Measurements from ENCODE around the gene HES3. TPM values are rescaled to one million over a fixed set of nuclear protein-coding genes. Genes with fewer than 3 reads are reported as not detected.

Gene HES3
- total RNA-seq, 4 donors from 2014 or later = not detected

GRCh38 chr1:6262555-6263420, 18.8 kb downstream of the HES3 start:
- TF ChIP-seq CTCF (IDR thresholded peaks at IDR 0.05) (no peak), POLR2A (IDR thresholded peaks at IDR 0.05) (no peak)
- Histone ChIP-seq H3K27ac (peak overlapping the region in 2 of 4 donors; percentile 25 to 42), H3K36me3 (no peaks in the 10 kb centered on the region), H3K9me3 (no peaks in the 10 kb centered on the region), H3K4me3 (no peak overlapping the region), H3K27me3 (no peaks in the 10 kb centered on the region), H3K4me1 (peaks cover 2 to 23% (median 11%) of the 10 kb centered on the region in 4 donors)
- DNase-seq = no peak

- Histone ChIP-seq H3K36me3 (no peaks in the 10 kb centered on the region), H3K9me3 (no peaks in the 10 kb centered on the region), H3K4me1 (peaks cover 2 to 20% (median 11%) of the 10 kb centered on the region in 4 donors), H3K27ac (no peak overlapping the region), H3K27me3 (no peaks in the 10 kb centered on the region), H3K4me3 (no peak overlapping the region)
- DNase-seq = no peak
- TF ChIP-seq CTCF (IDR thresholded peaks at IDR 0.05) = no peak
- TF ChIP-seq POLR2A (IDR thresholded peaks at IDR 0.05) = no peak
Observed at GRCh38 chr1:6263716-6264115, 19.7 kb downstream of the HES3 start.

GRCh38 chr1:6265151-6265550, 21.2 kb downstream of the HES3 start:
- H3K9me3 ChIP-seq = no peaks in the 10 kb centered on the region
- H3K27ac ChIP-seq = no peak overlapping the region
- no peaks in the 10 kb centered on the region for H3K36me3 ChIP-seq
- peaks cover 0 to 17% (median 8%) of the 10 kb centered on the region in 4 donors for H3K4me1 ChIP-seq
- DNase-seq = no peak
- TF ChIP-seq CTCF (IDR thresholded peaks at IDR 0.05) (no peak), POLR2A (IDR thresholded peaks at IDR 0.05) (no peak)
- no peaks in the 10 kb centered on the region for H3K27me3 ChIP-seq
- H3K4me3 ChIP-seq = no peak overlapping the region

GRCh38 chr1:6266641-6267040, 22.7 kb downstream of the HES3 start:
- H3K9me3 ChIP-seq = no peaks in the 10 kb centered on the region
- no peaks in the 10 kb centered on the region for H3K27me3 ChIP-seq
- H3K4me1 ChIP-seq = peaks cover 0 to 27% (median 3%) of the 10 kb centered on the region in 4 donors
- no peak overlapping the region for H3K27ac ChIP-seq
- DNase-seq = no peak
- no peaks in the 10 kb centered on the region for H3K36me3 ChIP-seq
- no peak overlapping the region for H3K4me3 ChIP-seq
- no peak for TF ChIP-seq CTCF (IDR thresholded peaks at IDR 0.05)
- no peak for TF ChIP-seq POLR2A (IDR thresholded peaks at IDR 0.05)

GRCh38 chr1:6267686-6268322, 23.8 kb downstream of the HES3 start:
- H3K9me3 ChIP-seq = no peaks in the 10 kb centered on the region
- peaks cover 0 to 36% (median 3%) of the 10 kb centered on the region in 4 donors for H3K4me1 ChIP-seq
- H3K36me3 ChIP-seq = no peaks in the 10 kb centered on the region
- no peaks in the 10 kb centered on the region for H3K27me3 ChIP-seq
- TF ChIP-seq POLR2A (IDR thresholded peaks at IDR 0.05) (no peak), CTCF (IDR thresholded peaks at IDR 0.05) (no peak)
- DNase-seq = no peak
- no peak overlapping the region for H3K27ac ChIP-seq
- no peak overlapping the region for H3K4me3 ChIP-seq

All from Peyer's patch (tissue), 4 donors.